ENCODE data around the gene CD247.

Gene CD247

DNA sequence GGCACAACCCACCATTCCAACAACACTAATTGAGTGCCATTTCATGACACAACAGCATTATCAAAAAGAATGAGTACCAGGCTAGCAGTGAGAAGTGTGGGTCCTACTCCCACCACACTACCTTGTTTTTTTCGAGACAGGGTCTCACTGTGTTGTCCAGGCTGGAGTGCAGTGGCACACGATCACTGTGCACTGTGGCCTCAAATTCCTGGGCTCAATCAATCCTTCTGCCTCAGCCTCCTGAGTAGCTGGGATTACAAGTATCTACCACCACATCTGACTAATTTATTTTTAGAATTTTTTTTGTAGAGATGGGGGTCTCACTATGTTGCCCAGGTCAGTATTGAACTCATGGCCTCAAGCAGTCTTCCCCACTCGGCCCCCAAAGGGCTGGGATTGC is 30.7 kb downstream of the CD247 start:
- DNase-seq: no peak

DNA sequence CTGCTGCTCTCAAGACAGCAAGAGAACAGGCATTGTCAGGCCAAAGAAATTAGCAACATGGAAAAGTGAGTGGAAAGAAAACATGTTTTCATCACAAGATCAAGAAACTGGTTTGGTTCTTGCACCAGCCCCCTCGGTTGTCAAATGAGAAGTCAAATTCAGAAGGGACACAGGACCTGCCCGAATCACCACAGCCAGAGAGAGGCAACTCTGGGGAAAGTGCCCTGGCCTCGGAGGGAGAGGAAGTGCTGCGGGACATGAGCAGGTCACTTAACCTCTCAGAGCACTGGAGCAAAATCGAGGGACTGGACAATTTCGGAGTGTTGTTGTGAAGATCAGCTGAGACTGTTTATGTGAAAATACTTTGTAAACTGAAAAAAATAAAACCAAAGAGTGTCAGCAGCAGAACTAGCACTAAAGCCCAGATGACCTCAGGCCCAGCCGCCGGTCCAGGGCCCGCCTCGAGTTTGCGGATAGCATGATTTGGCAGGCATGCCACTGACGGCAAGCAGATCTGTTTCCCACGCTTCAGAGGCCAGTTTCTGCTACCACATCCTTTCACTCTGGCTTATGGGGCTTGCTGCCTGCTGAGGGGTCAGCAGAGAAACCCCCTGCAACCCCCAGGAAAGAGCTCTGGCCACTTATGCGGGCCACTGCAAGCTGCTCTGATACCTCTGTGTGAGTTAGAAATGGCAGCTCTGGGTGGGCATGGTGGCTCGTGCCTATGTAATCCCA is 32.1 kb downstream of the CD247 start:
- no peak for DNase-seq

DNA sequence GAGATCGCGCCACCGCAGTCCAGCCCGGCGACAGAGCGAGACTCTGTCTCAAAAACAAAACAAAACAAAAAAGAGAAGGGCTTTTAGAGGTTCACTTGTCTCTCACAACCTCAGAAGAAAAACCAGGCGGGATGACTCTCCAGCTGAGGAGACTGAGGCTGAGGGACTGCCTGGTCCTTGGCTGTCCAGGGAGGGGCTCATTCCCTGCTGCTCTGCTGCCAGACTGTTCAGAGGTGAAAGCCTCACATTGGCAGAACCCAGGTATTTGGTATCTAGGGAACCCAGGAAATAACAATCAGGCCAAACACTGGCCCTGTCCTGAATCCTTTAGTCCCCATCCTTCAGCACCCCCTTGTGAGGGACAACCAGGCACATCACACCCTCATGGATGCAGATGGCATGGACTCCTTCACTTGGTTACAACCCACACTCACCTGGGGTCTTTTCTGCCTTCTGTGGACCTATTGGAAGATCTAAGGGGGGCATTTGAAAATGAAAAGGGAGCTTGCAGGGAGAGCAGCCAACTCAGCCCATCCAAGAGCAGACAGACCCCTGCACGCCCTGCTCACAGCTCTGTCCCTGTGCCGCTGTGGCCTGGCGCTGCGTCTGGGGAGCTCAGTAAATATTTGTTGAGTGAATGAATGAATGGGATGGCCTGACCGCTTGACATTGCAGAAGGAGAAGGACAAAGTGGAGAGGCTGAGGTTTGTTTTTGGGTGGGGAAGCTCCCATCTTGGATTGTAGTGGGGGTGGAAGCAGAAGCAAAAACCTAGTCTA is 33.4 kb downstream of the CD247 start:
- no peak for DNase-seq

DNA sequence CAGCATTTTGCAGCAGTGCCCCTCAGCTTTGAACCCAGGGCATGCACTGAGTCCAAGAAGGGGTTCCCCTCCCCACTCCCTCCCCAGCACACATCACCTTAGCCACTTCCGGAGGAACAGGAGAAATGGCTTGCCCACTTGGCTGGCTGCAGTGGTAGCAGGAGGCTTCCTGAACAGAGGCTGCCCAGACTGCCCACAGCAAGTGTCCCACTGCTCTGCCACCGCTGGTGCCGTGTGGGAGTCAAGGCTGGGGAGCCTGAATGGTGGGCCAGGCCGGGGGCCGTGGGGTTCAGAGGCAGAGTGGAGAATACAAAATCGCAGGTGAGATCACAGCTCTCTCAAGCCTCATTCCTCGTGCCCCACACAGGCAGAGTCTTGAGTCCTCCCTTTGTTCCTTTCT is 34.5 kb downstream of the CD247 start:
- no peak for DNase-seq

DNA sequence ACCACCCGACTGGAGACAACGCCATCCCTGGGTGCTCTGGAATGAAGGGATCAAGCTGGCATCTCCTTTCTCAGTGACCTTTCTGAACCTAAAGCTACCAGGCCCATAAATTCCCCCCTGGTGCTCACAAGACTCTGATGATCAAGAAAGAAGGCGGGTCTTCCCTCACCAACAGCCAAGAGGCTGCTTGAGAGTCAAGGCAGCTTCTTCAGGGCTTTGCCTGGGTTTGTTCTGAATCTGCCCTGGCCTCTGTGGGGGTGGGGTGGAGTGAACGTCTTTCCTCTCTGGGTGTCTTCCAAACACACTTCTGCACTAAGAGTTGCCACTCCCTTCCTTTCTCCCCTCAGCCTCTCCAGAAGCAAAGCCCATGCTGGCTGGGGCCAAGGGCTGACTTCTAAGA is 36.1 kb downstream of the CD247 start:
- no peak for DNase-seq

DNA sequence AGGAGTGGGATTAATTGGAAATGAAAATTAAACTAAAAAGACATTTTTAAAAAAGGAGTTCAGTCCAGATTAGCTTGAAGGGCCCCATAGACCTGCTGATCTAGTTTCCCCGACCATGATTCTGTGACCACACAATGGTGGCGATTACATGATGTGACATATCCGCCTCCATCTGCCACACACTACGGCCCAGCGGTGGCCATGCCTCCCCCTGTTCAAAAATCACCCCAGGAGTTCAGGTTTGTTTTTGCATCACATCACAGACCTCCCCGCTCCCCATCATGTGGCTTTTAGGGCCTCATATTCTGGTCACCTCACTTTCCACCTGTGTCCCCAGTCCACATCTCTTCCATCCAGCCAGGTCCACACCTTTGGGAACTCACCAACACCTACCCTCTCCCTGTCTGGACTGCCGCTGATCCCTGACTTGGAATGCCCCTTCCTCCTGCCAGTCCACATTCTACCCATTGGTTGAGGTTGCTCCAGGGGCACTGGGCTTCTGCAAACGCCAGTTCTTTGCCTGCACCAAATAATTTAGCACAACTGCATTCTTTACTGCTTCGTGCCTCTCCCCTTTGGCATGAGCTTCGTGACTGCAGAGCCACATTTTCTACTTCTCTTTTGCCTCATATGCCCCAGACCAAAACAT is 38.9 kb downstream of the CD247 start:
- no peak for DNase-seq

DNA sequence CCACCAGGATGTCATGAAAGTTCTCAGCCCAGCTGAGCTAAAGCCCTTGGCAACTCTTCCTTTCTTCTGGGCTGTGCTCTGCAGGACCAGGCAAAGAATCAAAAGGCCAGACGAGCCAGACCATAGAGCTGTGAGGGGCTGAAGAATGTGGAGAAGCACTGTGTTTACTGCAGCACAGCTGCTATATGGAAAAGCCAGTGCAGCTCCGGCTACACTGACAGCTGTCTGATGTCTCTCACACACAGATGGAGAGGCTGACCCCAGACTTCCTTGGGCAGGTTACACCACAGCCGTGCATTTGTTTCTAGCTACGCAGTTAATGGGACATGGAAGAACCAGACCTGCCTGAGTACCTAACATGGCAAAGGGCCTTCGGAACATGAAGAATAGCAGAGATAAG is 40.3 kb downstream of the CD247 start:
- no peak for DNase-seq

DNA sequence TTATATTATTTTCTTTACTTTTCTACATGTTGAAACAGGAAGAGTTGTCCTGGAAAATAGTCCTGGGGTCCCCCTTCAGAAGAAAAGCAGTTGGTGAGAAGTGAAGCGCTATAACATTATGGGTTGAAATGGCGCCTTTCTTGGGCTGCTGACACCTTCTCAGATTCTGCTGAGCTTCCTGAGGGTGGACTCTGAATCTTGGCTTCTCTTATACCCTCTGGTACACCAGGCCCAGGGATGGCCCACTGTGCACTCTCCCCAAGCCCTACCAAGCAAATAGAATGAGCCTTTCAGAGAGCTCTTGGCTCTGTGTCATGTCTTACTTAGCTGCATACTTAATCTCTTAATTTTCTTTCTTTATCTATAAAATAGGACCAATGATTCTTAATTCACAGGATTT is 42.3 kb downstream of the CD247 start:
- DNase-seq: no peak

DNA sequence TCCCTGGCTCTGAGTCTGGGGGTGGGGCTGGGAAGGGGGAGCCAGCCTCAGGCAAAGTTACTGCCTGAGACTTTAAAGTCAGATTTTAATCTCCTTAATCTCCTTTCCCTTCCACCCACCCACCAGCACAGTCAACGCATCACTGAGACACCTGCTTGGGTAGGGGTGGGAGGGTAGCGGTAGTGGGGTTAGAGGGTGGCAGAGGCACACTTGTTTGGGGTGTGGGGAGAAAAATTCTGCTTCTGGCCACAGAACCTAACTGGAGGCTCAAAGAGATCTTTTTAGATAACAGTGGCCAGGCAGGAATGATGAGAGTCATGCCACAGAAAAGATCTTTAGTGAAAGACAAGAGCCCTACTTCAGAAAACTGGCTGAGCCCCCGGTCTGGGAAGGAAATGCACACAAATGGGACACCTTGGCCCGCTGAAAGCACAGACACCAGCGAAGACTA is 44.1 kb downstream of the CD247 start:
- DNase-seq: no peak

DNA sequence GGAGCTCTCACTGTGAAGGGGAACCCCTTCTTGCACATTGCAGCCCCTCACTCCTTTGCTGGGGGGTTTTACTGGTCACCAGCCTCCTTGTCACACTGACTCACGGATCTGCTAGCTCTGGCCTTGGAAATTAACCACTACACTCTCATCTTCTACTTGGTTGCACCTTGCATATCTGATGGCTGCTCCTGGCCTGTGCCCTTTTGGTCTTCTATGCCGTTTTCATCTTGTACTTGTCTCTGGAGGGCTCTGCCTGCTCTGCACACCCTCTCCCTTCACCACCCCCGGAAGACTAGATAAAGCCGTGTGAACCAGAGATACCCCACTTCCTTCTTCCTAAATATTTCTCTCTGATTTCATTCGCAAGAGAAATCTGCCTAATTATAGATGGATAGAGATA is 44.6 kb downstream of the CD247 start:
- DNase-seq: no peak

DNA sequence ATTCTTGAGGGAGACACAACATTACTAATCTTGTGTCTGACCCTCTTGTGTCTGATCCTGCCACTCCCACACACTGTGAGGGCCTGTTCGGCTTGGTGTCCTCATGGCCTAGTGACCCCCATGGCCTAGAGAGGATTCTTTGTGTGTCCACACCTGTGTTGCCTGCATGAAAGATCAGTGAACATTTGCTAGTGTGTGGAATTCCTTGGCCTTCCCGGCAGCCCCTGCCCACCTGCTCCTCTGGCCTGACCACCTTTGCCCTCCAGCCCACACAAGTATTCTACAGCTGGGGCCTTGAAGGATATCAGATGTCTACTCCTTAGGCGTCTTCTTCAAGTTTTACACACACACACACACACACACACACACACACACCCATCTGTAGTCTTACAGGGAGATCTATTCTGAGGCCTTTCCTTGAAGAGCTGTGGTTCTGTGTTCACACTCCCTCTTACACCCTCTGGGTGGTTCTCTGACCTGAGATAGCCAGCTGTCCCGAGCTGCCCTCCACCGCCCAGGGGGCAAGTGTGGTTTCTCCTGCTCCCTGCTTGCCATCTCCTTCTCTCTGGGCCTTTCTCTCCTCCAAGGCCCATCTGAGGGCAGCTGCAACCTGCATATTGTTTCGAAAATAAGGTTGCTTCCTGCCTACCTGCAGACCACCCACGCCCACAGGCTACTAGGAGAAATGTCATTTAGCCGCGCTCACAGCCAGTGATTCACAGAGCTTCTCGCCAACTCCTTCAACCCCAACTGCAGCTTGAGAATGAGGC is 45.4 kb downstream of the CD247 start:
- DNase-seq: no peak

DNA sequence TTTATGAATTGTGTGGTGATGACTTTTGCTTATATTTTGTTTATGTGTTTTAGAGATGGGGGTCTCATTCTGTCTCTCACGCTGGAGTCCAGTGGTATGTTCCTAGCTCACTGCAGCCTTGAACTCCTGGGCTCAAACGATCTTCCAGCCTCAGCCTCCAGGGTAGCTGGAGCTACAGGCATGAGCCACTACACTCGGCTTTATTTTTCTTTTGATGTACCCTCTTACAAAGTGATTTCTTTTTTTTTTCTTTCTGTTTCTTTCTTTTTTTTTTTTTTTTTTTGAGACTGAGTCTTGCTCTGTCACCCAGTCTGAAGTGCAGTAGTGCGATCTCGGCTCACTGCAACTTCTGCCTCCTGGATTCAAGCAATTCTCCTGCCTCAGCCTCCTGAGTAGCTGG is 46.8 kb downstream of the CD247 start:
- DNase-seq: no peak

DNA sequence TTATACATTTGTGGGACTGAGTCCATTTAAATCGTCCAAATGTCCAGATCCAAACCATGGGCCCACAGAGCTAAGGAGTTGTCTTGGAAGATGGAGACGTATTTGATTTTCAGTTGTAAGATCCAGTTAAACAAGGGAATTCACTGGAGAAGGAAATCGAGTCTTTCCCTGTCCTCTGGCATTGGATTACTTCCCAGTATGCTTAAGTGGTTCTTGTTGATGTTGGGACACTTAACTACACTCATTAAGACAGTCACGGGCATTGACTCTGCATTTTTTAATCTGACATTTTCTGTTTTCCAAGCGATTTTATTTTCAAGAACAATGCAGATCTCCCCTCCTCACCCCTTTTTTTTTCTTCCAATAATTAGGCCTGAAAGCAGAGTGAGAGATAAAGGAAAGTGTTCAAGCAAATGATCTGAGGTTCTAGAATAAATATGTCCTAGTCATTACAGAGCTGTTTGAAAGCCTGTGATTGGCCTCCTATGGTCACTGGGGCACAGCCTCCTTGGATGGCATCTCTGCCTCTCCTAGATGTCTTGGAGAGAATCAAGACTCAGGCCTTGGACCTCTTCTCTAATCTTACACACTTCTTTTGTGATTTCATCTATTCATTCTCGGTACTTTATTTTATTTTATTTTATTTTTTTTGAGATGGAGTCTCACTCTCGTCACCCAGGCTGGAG is 48.9 kb downstream of the CD247 start:
- DNase-seq: no peak

DNA sequence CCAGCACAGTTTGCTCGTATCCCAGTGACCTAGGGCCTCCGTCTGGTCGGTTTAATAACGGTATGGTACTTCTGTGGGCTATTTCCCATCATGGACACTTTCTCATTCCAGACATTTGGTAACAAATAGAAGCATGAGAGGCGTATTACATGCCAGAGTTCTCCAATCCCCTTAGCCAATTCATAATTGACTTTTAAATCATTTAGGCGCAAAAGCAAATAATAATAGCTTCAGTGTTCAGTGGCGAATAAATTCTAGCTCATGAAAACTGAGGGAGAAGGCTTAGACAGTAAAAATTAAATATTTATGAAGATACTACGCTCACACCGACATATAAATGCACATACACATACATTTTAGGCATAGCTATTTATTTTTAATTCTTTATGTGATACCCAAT is 50.6 kb downstream of the CD247 start:
- DNase-seq: no peak

DNA sequence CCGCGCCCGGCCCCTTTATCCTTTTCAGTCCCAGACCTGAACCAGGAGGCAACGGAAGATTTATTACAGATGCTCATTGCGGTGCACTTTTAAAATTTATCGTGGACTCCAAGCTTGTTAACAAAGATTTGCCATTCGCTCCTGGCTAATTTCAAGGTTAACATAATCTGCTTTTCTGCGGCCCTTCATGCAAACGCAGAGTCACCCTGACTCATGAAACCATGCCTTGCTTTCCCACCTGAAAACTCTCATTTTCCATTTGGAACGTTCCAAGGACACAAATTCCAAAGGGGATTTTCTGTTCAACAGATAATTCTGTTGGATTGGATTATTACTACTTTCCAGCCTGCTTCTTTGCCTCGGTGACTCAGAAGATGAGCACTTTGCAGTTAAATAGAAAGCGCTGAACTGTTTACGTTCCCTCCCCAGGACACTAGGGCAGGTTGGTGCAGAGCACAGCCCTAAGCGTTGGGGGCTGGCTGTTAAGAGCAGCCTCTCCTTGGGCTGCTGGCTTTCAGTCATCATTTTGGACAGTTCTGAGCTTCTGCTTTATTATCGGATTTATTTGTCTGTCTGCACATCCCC is 51.1 kb downstream of the CD247 start:
- no peak for DNase-seq

DNA sequence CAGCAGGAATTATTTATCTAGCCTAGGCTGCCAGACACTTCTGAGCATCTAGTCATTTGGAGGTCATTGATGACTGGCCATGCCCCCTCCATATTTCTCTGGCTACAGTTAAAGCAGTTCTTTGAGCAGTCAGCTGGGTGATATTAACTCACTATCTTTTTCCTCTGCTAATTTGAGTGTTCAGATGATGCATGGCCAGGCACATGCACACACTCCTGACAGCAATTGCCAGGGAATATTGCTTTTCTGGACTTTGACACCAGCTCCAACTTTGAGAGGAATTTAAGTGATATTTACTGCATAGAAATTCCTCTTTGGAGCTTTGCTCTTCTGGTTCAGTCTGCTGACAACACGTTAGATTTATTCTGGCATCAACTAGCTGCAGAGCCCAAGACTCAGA is 52.6 kb downstream of the CD247 start:
- no peak for DNase-seq

DNA sequence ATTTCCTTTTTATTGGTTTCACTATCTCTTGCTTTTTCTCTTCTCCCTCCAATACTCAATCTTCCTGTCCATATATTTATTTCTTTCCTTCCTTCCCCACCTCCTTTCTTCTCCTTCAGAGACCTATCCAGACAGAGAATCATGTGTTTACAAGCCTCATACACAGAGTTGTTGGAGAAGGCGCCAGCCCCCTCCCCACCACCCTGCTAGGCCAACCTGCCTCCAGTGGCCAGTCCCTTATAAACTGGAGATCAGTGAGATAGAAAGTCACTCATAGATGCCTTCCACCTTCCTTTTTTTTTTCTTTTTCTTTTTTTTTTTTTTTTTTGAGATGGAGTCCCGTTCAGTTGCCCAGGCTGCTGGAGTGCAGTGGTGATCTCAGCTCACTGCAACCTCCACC is 53.3 kb downstream of the CD247 start:
- no peak for DNase-seq

DNA sequence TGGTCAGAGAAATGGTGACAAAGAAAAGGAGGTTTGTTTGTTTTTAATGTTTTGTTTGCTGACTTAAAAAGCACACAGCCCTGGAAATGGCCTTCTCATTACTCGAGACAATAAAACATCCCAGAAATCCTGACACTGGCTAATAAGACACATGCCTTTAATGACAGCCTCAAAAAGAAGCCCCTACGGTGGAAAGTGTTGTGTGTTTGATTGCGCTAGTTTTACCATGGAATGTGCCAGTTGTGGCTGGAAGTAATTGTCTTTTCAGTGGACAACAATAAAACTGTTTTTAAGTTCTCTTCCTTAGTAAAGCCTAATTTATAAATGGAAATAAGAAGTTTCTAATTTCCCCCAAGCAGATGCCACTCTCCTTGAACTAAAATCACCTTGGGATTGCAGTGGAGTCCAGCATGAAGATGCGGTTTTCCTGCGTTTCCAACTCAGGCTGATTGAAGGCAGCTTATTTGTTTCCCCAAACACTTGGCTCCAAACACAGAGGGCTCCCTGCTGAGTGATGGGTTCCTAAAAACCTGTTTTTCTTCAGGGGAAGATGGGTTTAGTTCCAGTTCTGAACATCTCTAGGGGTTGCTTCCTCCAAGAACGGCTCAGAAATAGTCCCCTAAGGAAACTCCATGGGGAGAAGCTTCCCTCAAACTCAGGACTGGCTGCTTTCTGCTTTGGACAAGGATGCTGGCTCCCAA is 54.3 kb downstream of the CD247 start:
- no peak for DNase-seq

DNA sequence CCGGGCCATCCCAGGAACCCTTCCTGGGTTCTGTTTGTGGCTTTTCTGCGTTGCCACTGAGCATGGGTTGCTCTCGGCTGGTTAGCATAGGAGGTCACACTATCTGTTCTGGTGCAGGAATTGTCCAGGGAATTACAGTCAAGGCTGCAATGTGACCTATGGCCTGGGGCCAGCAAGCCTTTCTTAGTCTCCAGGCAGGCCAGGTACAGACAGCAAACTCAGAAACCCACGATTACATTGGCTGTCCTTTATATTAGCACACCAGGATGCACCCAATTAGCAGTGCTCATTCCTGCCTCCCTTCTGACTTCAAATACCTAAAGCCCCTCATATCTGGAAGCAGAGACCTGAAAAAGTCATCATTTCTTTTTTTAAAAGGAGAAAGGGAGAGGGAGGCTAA is 55.2 kb downstream of the CD247 start:
- no peak for DNase-seq

DNA sequence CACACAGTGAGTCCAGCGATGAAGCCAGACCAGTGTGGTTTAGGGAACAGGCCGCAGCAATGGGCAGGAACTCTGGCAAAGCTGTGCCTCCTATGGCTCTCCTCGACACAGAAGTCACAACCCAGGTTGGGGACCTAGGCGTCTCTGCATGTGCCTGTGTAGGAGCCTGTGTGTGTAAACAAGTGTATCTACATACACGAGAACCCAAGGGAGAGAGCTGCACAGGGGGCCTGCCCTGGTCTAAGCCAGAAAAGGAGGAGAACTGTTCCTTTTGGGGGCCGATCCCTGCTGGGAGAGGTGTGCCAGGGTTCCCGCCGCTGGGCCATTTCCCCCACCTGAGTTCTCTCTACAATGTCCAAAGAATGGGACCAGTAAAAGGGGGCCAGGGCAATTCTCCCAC is 56.0 kb downstream of the CD247 start:
- DNase-seq: no peak

DNA sequence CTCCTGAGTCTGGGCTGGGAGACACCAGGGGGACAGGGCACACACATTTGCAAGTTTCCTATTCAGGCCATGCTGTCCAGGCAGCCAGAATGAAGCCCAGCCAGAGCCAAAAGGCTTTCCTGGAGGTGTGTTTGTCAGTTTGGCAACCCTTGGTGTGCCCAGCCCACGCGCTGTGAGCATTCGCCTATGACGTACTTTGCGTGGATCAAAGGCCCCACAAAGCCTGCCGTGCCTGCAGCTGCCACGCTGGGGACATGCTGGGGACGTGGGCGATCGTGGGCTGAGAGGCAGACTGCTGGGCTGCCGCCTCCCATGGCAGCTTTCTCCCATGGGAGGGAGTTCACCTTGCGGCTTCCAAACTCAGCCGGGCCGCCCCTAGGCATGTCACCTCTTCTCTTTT is 57.5 kb downstream of the CD247 start:
- DNase-seq: no peak
